Neuronal stem cell (in vitro differentiated cells): ENCODE data around the gene NARS2.
"Not testable (repeated sequence)": the region's sequence is repeated elsewhere in the genome, so short reads cannot be mapped to it uniquely, and the experiment has no call there.

Experiments used
- DNase-seq: peaks from one replicate; pipeline ENCODE4 v3.0.0-alpha.2; 2013; ENCODE audit warnings: low spot score
- H2AFZ ChIP-seq: one replicate; pipeline ENCODE4 v1.6.1; 2013; ENCODE audit warnings: mild to moderate bottlenecking, low read length, inconsistent platforms
- H2AK5ac ChIP-seq: 2 replicates; pipeline ENCODE4 v1.6.1; 2013; ENCODE audit warnings: low read depth, mild to moderate bottlenecking, inconsistent platforms, low read length, moderate library complexity, mixed read lengths
- H2BK120ac ChIP-seq: 2 replicates; pipeline ENCODE4 v1.6.1; 2013; ENCODE audit warnings: low read depth, mild to moderate bottlenecking, inconsistent platforms, low read length, moderate library complexity, mixed read lengths
- H2BK12ac ChIP-seq: one replicate; pipeline ENCODE4 v1.6.1; 2013; ENCODE audit warnings: low read length, inconsistent platforms
- H2BK15ac ChIP-seq: 2 replicates; pipeline ENCODE4 v1.6.1; 2013; ENCODE audit warnings: mild to moderate bottlenecking, low read length, inconsistent platforms, mixed read lengths
- H2BK5ac ChIP-seq: one replicate; pipeline ENCODE4 v1.6.1; 2013; ENCODE audit warnings: inconsistent platforms, mild to moderate bottlenecking, low read length, moderate library complexity
- H3K14ac ChIP-seq: one replicate; pipeline ENCODE4 v1.6.1; 2013; ENCODE audit warnings: low read length, inconsistent platforms
- H3K18ac ChIP-seq: 2 replicates; pipeline ENCODE4 v1.6.1; 2013; ENCODE audit warnings: low read length, inconsistent platforms
- H3K23ac ChIP-seq: 2 replicates; pipeline ENCODE4 v1.6.1; 2013; ENCODE audit warnings: low read depth, mild to moderate bottlenecking, mixed read lengths, low read length, inconsistent platforms; ENCODE audit not compliant: poor library complexity
- H3K27ac ChIP-seq: replicated peaks from 3 replicates; pipeline ENCODE4 v1.5.1; 2013; ENCODE audit warnings: low read length, inconsistent platforms
- H3K27me3 ChIP-seq, 3 experiments: 2 replicates each; pipeline ENCODE4 v1.6.1; 2013; ENCODE audit warnings: low read length in 3 of 3, mild to moderate bottlenecking in 2 of 3, inconsistent platforms in 1 of 3, low read depth in 1 of 3, mixed read lengths in 1 of 3, moderate library complexity in 1 of 3; ENCODE audit not compliant: control insufficient read depth in 3 of 3, insufficient read depth in 3 of 3
- H3K36me3 ChIP-seq, 2 donors: replicated peaks in 1 of 2; 2 replicates each; pipeline ENCODE4 v1.6.1; 2013; ENCODE audit warnings: low read length in 2 of 2; ENCODE audit not compliant: control insufficient read depth in 2 of 2, insufficient read depth in 2 of 2
- H3K4ac ChIP-seq: 2 replicates; pipeline ENCODE4 v1.6.1; 2013; ENCODE audit warnings: inconsistent platforms, mild to moderate bottlenecking, low read length, moderate library complexity
- H3K4me1 ChIP-seq, 2 donors: 1 replicate in 1 of 2; 2 replicates in 1 of 2; pipeline ENCODE4 v1.6.1; 2013; ENCODE audit warnings: low read length in 2 of 2, low read depth in 1 of 2; ENCODE audit not compliant: control insufficient read depth in 2 of 2, insufficient read depth in 1 of 2
- H3K4me2 ChIP-seq: one replicate; pipeline ENCODE4 v1.6.1; 2013; ENCODE audit warnings: mild to moderate bottlenecking, low read length, inconsistent platforms; ENCODE audit not compliant: insufficient read depth, poor library complexity, severe bottlenecking
- H3K4me3 ChIP-seq, 2 donors: 2 replicates each; pipeline ENCODE4 v1.5.1; 2013; ENCODE audit warnings: low read length in 2 of 2, mild to moderate bottlenecking in 2 of 2, inconsistent platforms in 1 of 2, moderate library complexity in 1 of 2
- H3K79me1 ChIP-seq: one replicate; pipeline ENCODE4 v1.6.1; 2013; ENCODE audit warnings: low read depth, mild to moderate bottlenecking, inconsistent platforms, low read length, moderate library complexity
- H3K9ac ChIP-seq: one replicate; pipeline ENCODE4 v1.6.1; 2013; ENCODE audit warnings: mild to moderate bottlenecking, low read depth, low read length, inconsistent platforms; ENCODE audit not compliant: poor library complexity
- H3K9me3 ChIP-seq, 2 donors: replicated peaks in 1 of 2; 2 replicates each; pipeline versions ENCODE3 to v1.6.1; 2013; ENCODE audit warnings: low read length in 2 of 2, mild to moderate bottlenecking in 2 of 2, inconsistent platforms in 1 of 2, low read depth in 1 of 2, mixed read lengths in 1 of 2, moderate library complexity in 1 of 2; ENCODE audit not compliant: control insufficient read depth in 2 of 2, insufficient read depth in 1 of 2
- H4K8ac ChIP-seq: one replicate; pipeline ENCODE4 v1.6.1; 2013; ENCODE audit warnings: low read depth, mild to moderate bottlenecking, inconsistent platforms, low read length, moderate library complexity
- H4K91ac ChIP-seq: one replicate; pipeline ENCODE4 v1.6.1; 2013; ENCODE audit warnings: low read length, low read depth, mild to moderate bottlenecking, inconsistent platforms; ENCODE audit not compliant: poor library complexity
- WGBS, 2 donors: extraction: QIAGEN DNeasy Blood & Tissue Kit; methylation state at CpG; one replicate each; pipeline ENCODE4 v1.1.7; 2013; ENCODE audit warnings: missing lambda C conversion rate in 2 of 2, mixed read lengths in 1 of 2; ENCODE audit not compliant: insufficient read length in 2 of 2, insufficient replicate concordance in 1 of 2; ENCODE audit errors: extremely low coverage in 2 of 2; 5-methylcytosine and 5-hydroxymethylcytosine counted together

The NARS2 gene

GRCh38 chr11:78464787-78465168 is 109.9 kb downstream of the NARS2 start:
- not testable (repeated sequence) for H3K27ac ChIP-seq, H4K8ac ChIP-seq, H2BK12ac ChIP-seq, H4K91ac ChIP-seq, H3K14ac ChIP-seq, H3K79me1 ChIP-seq, H3K4me3 ChIP-seq, DNase-seq, H3K9ac ChIP-seq, H2BK120ac ChIP-seq, H3K4me1 ChIP-seq, H2BK15ac ChIP-seq, H2AK5ac ChIP-seq, H3K4ac ChIP-seq, H2BK5ac ChIP-seq, H2AFZ ChIP-seq, H3K4me2 ChIP-seq, H3K23ac ChIP-seq, H3K18ac ChIP-seq, H3K9me3 ChIP-seq, H3K27me3 ChIP-seq
- peaks cover 10 to 64% of the 10 kb centered on the region in 2 donors for H3K36me3 ChIP-seq
- no CpG with 5 or more reads among the region's 14 CpGs for WGBS, 2 donors

GRCh38 chr11:78460471-78460870 is 114.2 kb downstream of the NARS2 start:
- no peak overlapping the region for H3K27ac ChIP-seq
- no peak overlapping the region for H3K4me3 ChIP-seq
- peaks cover 0 to 2% of the 10 kb centered on the region in 2 donors for H3K9me3 ChIP-seq
- no peak overlapping the region for H3K4me2 ChIP-seq
- no peak overlapping the region for H2BK15ac ChIP-seq
- no peaks in the 10 kb centered on the region for H3K4me1 ChIP-seq
- H3K9ac ChIP-seq: no peak overlapping the region
- H3K27me3 ChIP-seq: no peaks in the 10 kb centered on the region
- peaks cover 9 to 81% of the 10 kb centered on the region in 2 donors for H3K36me3 ChIP-seq
- no peak overlapping the region for H2AFZ ChIP-seq
- no peak overlapping the region for H2BK12ac ChIP-seq
- WGBS, 2 donors: 100% methylated on average over 1 of the region's 1 CpG
- H2BK120ac ChIP-seq: no peak overlapping the region
- no peak overlapping the region for H3K4ac ChIP-seq
- H3K23ac ChIP-seq: no peak overlapping the region
- H3K79me1 ChIP-seq: no peaks in the 10 kb centered on the region
- no peak overlapping the region for H2AK5ac ChIP-seq
- DNase-seq: no peak
- no peak overlapping the region for H2BK5ac ChIP-seq
- no peak overlapping the region for H3K14ac ChIP-seq
- H4K91ac ChIP-seq: no peak overlapping the region
- no peak overlapping the region for H4K8ac ChIP-seq
- no peak overlapping the region for H3K18ac ChIP-seq

- Histone ChIP-seq H2BK120ac (no peak overlapping the region), H3K36me3 (peaks cover 7 to 79% of the 10 kb centered on the region in 2 donors)
These were observed 114.9 kb downstream of the NARS2 start for GRCh38 chr11:78459738-78460137.

DNA sequence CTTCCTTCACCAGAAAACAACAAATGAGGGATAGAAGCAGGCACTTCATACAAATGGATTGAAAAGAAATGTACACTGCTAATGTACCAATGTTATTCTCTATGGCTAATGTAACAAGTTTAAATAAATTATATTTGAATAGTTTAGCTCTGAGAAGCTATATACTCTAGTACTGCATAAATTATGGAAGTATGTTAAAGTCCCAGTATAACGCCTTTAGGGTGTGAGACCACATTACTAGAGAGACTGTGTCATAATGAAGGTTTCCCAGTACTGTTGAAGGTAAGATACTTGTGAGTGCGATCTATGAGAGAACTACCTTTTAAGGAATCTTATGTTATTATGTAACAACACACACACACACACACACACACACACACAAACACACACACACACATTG is 117.2 kb downstream of the NARS2 start:
- Histone ChIP-seq H2BK15ac (no peak overlapping the region), H3K36me3 (peaks cover 2 to 73% of the 10 kb centered on the region in 2 donors), H3K4me3 (no peak overlapping the region), H3K4ac (no peak overlapping the region), H3K14ac (no peak overlapping the region), H3K79me1 (no peaks in the 10 kb centered on the region), H2BK120ac (no peak overlapping the region), H3K27ac (no peak overlapping the region), H2BK12ac (no peak overlapping the region), H2BK5ac (no peak overlapping the region), H3K4me2 (no peak overlapping the region), H4K91ac (no peak overlapping the region), H4K8ac (no peak overlapping the region), H3K9me3 (no peaks in the 10 kb centered on the region), H3K23ac (no peak overlapping the region), H2AFZ (no peak overlapping the region), H2AK5ac (no peak overlapping the region), H3K9ac (no peak overlapping the region), H3K27me3 (no peaks in the 10 kb centered on the region), H3K4me1 (no peaks in the 10 kb centered on the region), H3K18ac (no peak overlapping the region)
- WGBS, 2 donors: no CpG with 5 or more reads among the region's 2 CpGs
- DNase-seq: no peak

More at GRCh38 chr11:78459738-78460137, 114.9 kb downstream of the NARS2 start:
- no peak overlapping the region for H2BK5ac ChIP-seq
- H3K23ac ChIP-seq: no peak overlapping the region
- H3K18ac ChIP-seq: no peak overlapping the region
- H3K4ac ChIP-seq: no peak overlapping the region
- no peak overlapping the region for H2AFZ ChIP-seq
- no peaks in the 10 kb centered on the region for H3K79me1 ChIP-seq
- no peak overlapping the region for H3K4me3 ChIP-seq
- no peak overlapping the region for H2AK5ac ChIP-seq
- no peak overlapping the region for H3K4me2 ChIP-seq
- H2BK12ac ChIP-seq: no peak overlapping the region
- no peaks in the 10 kb centered on the region for H3K9me3 ChIP-seq
- no peaks in the 10 kb centered on the region for H3K4me1 ChIP-seq
- no peak overlapping the region for H3K14ac ChIP-seq
- H3K9ac ChIP-seq: no peak overlapping the region
- H4K8ac ChIP-seq: no peak overlapping the region
- no peak overlapping the region for H3K27ac ChIP-seq
- no peaks in the 10 kb centered on the region for H3K27me3 ChIP-seq
- no peak for DNase-seq
- WGBS, 2 donors: no CpG with 5 or more reads among the region's 4 CpGs
- no peak overlapping the region for H4K91ac ChIP-seq
- H2BK15ac ChIP-seq: no peak overlapping the region
